Neural crest cell (in vitro differentiated cells): ENCODE results near the gene ANK3. TPM values are rescaled to one million over a fixed set of nuclear protein-coding genes. Genes with fewer than 3 reads are reported as not detected.

Experiments
- DNase-seq: peaks from one replicate; pipeline ENCODE4 v3.0.0; 2021; ENCODE audit warnings: low read depth, mixed read lengths, low spot score
- H3K27ac Mint-ChIP-seq: one replicate; pipeline ENCODE4 v1.8.0; 2021; ENCODE audit warnings: mild to moderate bottlenecking, mixed read lengths; ENCODE audit not compliant: unreplicated experiment
- H3K27me3 Mint-ChIP-seq: 2 replicates; pipeline ENCODE4 v1.8.0; 2021; ENCODE audit warnings: low read depth, mild to moderate bottlenecking, mixed read lengths
- H3K36me3 Mint-ChIP-seq: 2 replicates; pipeline ENCODE4 v1.8.0; 2021; ENCODE audit warnings: low read depth, mild to moderate bottlenecking, mixed read lengths
- H3K4me1 Mint-ChIP-seq: 2 replicates; pipeline ENCODE4 v1.8.0; 2021; ENCODE audit warnings: mixed read lengths
- H3K4me3 Mint-ChIP-seq: one replicate; pipeline ENCODE4 v1.8.0; 2021; ENCODE audit warnings: mild to moderate bottlenecking, mixed read lengths
- H3K9me3 Mint-ChIP-seq: 2 replicates; pipeline ENCODE4 v1.8.0; 2021; ENCODE audit warnings: mixed read lengths
- total RNA-seq: library from RNA; stranded (reverse); gene quantifications from 2 replicates; pipeline ENCODE4 v1.2.1, GENCODE V29; 2021
- TF ChIP-seq, protein P1 (sequence below): fragments of 200-600 bp; sonication (generic); conservative IDR thresholded peaks from 2 replicates; pipeline ENCODE4 v1.5.0; 2021; ENCODE audit warnings: antibody characterized with exemption, mild to moderate bottlenecking

ANK3 gene
- total RNA-seq, 1 donor from 2014 or later, result 45.2 TPM

DNA sequence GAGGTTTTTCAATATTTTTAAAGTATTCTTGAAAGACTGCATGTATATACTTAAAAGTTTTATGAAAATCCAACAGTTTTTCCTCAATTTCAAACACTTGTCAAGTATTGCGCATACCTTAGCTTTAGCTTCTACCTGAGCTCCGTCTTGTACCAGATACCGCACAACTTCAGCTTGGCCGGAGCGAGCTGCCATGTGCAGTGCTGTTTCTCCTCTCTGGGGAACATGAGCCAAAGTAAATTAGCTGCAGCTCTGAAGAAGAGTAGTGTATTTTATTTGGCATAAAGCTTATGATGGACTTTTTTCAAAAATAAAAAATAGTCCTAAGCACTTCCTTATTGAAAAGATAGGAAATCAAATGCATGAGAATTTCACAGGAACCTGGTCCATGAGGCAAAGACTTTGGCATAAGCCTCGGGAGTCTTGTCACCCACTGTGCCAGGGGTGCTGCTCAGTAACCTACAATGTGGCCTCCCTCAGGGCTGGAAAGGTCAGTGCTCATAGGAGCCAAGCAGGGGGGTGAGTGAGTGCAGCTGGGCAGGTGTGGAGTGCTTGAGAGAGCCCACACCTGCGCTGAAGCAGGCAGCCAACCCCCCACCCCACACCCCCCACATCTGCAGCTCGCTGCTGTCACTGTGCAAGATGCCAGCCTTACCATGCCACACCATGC lies 189.5 kb downstream of the ANK3 start:
- no peak overlapping the region for H3K4me3 Mint-ChIP-seq
- no peak for DNase-seq
- no peaks in the 10 kb centered on the region for H3K9me3 Mint-ChIP-seq
- H3K27ac Mint-ChIP-seq, result no peak overlapping the region
- no peaks in the 10 kb centered on the region for H3K27me3 Mint-ChIP-seq
- no peaks in the 10 kb centered on the region for H3K36me3 Mint-ChIP-seq
- TF ChIP-seq, protein P1, sequence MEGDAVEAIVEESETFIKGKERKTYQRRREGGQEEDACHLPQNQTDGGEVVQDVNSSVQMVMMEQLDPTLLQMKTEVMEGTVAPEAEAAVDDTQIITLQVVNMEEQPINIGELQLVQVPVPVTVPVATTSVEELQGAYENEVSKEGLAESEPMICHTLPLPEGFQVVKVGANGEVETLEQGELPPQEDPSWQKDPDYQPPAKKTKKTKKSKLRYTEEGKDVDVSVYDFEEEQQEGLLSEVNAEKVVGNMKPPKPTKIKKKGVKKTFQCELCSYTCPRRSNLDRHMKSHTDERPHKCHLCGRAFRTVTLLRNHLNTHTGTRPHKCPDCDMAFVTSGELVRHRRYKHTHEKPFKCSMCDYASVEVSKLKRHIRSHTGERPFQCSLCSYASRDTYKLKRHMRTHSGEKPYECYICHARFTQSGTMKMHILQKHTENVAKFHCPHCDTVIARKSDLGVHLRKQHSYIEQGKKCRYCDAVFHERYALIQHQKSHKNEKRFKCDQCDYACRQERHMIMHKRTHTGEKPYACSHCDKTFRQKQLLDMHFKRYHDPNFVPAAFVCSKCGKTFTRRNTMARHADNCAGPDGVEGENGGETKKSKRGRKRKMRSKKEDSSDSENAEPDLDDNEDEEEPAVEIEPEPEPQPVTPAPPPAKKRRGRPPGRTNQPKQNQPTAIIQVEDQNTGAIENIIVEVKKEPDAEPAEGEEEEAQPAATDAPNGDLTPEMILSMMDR, result no peak
- H3K4me1 Mint-ChIP-seq, result peaks cover 3% of the 10 kb centered on the region

DNA sequence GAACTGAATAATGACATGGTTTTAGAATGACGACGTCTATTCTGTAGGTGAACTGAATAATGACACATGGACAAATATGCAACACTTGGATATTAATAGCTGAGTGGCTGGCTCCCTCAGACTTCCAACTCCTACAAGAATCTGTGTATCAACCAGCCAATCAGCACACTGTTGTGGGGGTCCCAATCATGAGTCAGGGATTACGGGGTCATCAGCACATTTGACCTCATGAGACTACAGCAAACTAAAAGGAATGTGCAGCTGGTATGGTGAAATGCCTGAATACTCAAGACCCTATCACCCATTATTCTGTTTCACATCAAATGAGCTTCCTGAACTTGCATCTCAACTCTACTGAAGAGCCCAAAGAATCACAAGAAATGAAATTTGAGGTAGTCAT lies 192.5 kb downstream of the ANK3 start:
- Mint-ChIP-seq H3K27me3 (no peaks in the 10 kb centered on the region), H3K36me3 (no peaks in the 10 kb centered on the region), H3K9me3 (no peaks in the 10 kb centered on the region), H3K4me3 (no peak overlapping the region), H3K4me1 (peaks cover 3% of the 10 kb centered on the region), H3K27ac (no peak overlapping the region)
- no peak for DNase-seq
- TF ChIP-seq, protein P1, result no peak

DNA sequence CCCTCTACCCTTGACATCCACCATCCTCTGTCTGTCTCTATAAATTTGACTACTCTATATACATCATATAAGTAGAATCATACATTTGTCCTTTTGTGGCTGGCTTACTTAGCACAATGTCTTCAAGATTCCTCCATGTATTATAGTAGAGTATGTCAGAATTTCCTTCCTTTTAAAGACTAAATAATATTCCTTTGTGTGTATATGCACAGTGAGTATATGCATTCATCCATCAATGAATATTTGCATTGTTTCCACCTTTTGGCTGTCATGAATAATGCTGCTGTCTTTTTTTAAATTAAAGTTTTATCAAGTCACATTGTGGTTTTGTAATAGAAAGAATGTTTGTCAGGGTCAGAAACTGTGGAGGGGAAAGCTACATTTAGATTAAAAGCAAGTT lies 195.3 kb downstream of the ANK3 start:
- TF ChIP-seq, protein P1, result no peak
- Mint-ChIP-seq H3K27ac (no peak overlapping the region), H3K4me3 (no peak overlapping the region), H3K9me3 (peaks cover 5% of the 10 kb centered on the region), H3K36me3 (no peaks in the 10 kb centered on the region), H3K4me1 (peaks cover 3% of the 10 kb centered on the region), H3K27me3 (no peaks in the 10 kb centered on the region)
- no peak for DNase-seq

DNA sequence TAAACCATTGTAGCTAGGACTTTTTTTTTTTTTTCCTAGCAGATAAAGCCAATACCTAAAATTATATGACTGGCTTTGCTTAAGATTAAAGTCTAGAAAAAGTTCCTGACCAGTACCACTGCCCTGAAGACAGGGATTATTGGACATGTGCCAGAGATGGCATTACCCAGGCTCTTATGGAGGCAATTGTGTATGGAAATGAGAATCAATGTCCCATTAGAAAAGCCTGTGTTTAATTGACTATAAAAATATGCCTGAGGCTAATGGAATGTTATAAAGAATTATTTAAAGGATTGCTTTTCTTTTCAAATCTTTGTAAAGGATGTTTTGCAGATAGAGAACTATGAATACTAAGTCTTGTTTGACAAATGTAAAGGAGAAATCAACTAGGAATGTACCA lies 196.7 kb downstream of the ANK3 start:
- no peaks in the 10 kb centered on the region for H3K27me3 Mint-ChIP-seq
- peaks cover 2% of the 10 kb centered on the region for H3K36me3 Mint-ChIP-seq
- no peak overlapping the region for H3K4me3 Mint-ChIP-seq
- peaks cover 3% of the 10 kb centered on the region for H3K4me1 Mint-ChIP-seq
- peaks cover 5% of the 10 kb centered on the region for H3K9me3 Mint-ChIP-seq
- TF ChIP-seq, protein P1, result no peak
- DNase-seq, result no peak
- H3K27ac Mint-ChIP-seq, result no peak overlapping the region

DNA sequence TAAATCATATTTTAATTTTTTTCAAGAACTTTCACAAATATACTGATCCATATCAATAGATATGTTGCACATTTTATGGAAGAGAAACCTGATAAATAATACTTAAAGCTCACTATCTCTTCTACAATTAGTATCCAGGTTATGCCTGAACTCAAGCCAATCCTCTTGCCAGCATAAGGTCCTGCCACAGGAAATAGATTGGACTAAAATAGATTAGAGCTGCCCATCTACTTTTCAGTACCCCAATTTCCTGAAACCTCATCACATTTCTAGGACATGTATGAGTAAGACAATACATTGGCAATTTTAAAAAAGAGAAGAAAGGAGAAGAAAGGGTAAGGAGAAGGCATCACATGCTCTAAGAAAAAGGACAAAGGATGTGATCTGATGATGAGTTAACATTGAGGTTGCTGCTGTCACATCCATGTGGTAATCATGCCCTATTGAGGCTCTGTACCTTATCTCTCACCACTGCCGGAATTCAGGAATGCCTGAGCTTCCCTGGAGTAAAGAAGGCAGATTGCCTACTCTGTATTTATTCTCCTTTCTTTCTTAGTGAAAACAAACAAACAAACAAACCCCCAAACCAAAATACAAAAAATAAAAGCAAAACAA lies 199.7 kb downstream of the ANK3 start:
- no peaks in the 10 kb centered on the region for H3K4me1 Mint-ChIP-seq
- no peak for DNase-seq
- no peak overlapping the region for H3K27ac Mint-ChIP-seq
- H3K9me3 Mint-ChIP-seq, result peaks cover 5% of the 10 kb centered on the region
- H3K4me3 Mint-ChIP-seq, result no peak overlapping the region
- peaks cover 2% of the 10 kb centered on the region for H3K36me3 Mint-ChIP-seq
- no peaks in the 10 kb centered on the region for H3K27me3 Mint-ChIP-seq
- TF ChIP-seq, protein P1, result no peak
